ENCODE measurements around the gene SERPINA7. TPM values are rescaled to one million over a fixed set of nuclear protein-coding genes. Genes with fewer than 3 reads are reported as not detected.

Gene SERPINA7
- total and polyA plus RNA-seq, 2 of the 13 experiments (the other 11 are each of a cell fraction or from before 2014, with no cell fraction given) = 315 to 456 TPM

GRCh38 chrX:106069048-106069447, 30.5 kb upstream of the SERPINA7 start:
- H4K20me1 ChIP-seq (ENCODE audit: insufficient read depth, low read length) = no peaks in the 10 kb centered on the region
- no peak overlapping the region for H3K4me3 ChIP-seq (replicated peaks in 1 of 3; ENCODE audit: insufficient read depth in 1 of 3, low read depth in 2 of 3, low read length in 3 of 3)
- no peaks in the 10 kb centered on the region for H3K79me2 ChIP-seq (ENCODE audit: insufficient read depth, low read length)
- 41% methylated on average over 3 of the region's 3 CpGs for WGBS (ENCODE audit: low lambda C conversion rate)
- H3K36me3 ChIP-seq (replicated peaks in 1 of 2; ENCODE audit: control insufficient read depth in 1 of 2, insufficient read depth in 2 of 2, low read length in 2 of 2) = no peaks in the 10 kb centered on the region
- POLR2A ChIA-PET = no interaction called here
- no peak overlapping the region for H3K27ac ChIP-seq (ENCODE audit: extremely low read length, insufficient read depth, low read length)
- H3K4me1 ChIP-seq (ENCODE audit: insufficient read depth, low read length) = no peaks in the 10 kb centered on the region
- no peak overlapping the region for H3K4me2 ChIP-seq (ENCODE audit: low read depth, low read length)
- DNase-seq (ENCODE audit: low spot score) (no peak), FAIRE-seq (no peak), ATAC-seq (no peak)
- H3K9me3 ChIP-seq (ENCODE audit: low read length) = no peaks in the 10 kb centered on the region
- intact Hi-C loops (cut with micrococcal nuclease; ENCODE audit: unreplicated experiment) (no loop called here), in situ Hi-C loops (cut with HindIII; ENCODE audit: extremely low pct_ligation_motif_present, low pct_unique_long_range_greater_than_20kb) (no loop called here)
- CTCF ChIA-PET (ENCODE audit: low intra/inter-chr PET ratio, low total read pairs) = no interaction called here
- H3K9ac ChIP-seq (ENCODE audit: insufficient read depth, low read depth, low read length) = no peak overlapping the region
- no peak overlapping the region for H2AFZ ChIP-seq (ENCODE audit: low read length)
- no TSS peak for BruUV-seq (replicated peaks)
- no peak for TF ChIP-seq ZMYM2 (CRISPR knock-in tag; IDR thresholded peaks at IDR 0.05)
- TF ChIP-seq ZKSCAN1 (IDR thresholded peaks at IDR 0.05; ENCODE audit: low read length) = no peak
- TF ChIP-seq BCL6 (CRISPR knock-in tag; IDR thresholded peaks at IDR 0.05) = no peak
- no peak for TF ChIP-seq ZNF232 (CRISPR knock-in tag; IDR thresholded peaks at IDR 0.05; ENCODE audit: borderline replicate concordance)
- TF ChIP-seq AKAP8 (CRISPR knock-in tag; IDR thresholded peaks at IDR 0.05) = no peak
- TF ChIP-seq FOSL1 (CRISPR knock-in tag; IDR thresholded peaks at IDR 0.05; ENCODE audit: borderline replicate concordance) = no peak
- no peak for TF ChIP-seq RCOR2 (CRISPR knock-in tag; IDR thresholded peaks at IDR 0.05)
- no peak for TF ChIP-seq HNF1A (IDR thresholded peaks at IDR 0.05; ENCODE audit: low read depth)
- no peak for TF ChIP-seq HNF1A (CRISPR knock-in tag; IDR thresholded peaks at IDR 0.05; ENCODE audit: borderline replicate concordance)
- no peak for TF ChIP-seq ZNF639 (CRISPR knock-in tag; conservative IDR thresholded peaks at IDR 0.05)
- no peak for TF ChIP-seq SOX6 (IDR thresholded peaks at IDR 0.05)
- TF ChIP-seq SOX6 (CRISPR knock-in tag; IDR thresholded peaks at IDR 0.05) = no peak
- TF ChIP-seq ZNF790 (CRISPR knock-in tag; IDR thresholded peaks at IDR 0.05; ENCODE audit: borderline replicate concordance) = no peak
- TF ChIP-seq NCOA5 (CRISPR knock-in tag; IDR thresholded peaks at IDR 0.05) = no peak
- no peak for TF ChIP-seq ATF3 (CRISPR knock-in tag; IDR thresholded peaks at IDR 0.05)
- H3K27me3 ChIP-seq (ENCODE audit: control insufficient read depth in 1 of 2, insufficient read depth in 2 of 2, low read length in 2 of 2) = no peaks in the 10 kb centered on the region

Measured in HepG2 (cell line).